CD14-positive monocyte (primary cell): ENCODE results near the gene HS3ST4. TPM values are rescaled to one million over a fixed set of nuclear protein-coding genes. Genes with fewer than 3 reads are reported as not detected.

Experiments used
- DNase-seq, 3 donors: peaks; one replicate each; pipeline ENCODE4 v3.0.0-alpha.2; 2011 to 2022
- H2AFZ ChIP-seq: 2 replicates; pipeline ENCODE4 v1.6.0; 2012; ENCODE audit warnings: mild to moderate bottlenecking, low read depth, low read length, inconsistent platforms; ENCODE audit not compliant: insufficient read depth, poor library complexity, severe bottlenecking
- H3K27ac ChIP-seq, 2 donors: 1 replicate in 1 of 2; 2 replicates in 1 of 2; pipeline ENCODE4 v1.5.1; 2012 to 2013; ENCODE audit warnings: low read length in 2 of 2, control low read depth in 1 of 2, inconsistent platforms in 1 of 2, low read depth in 1 of 2, mild to moderate bottlenecking in 1 of 2
- H3K27me3 ChIP-seq, 2 donors: one replicate each; pipeline versions ENCODE4 v1.6.0 to v1.6.1; 2011 to 2013; ENCODE audit warnings: low read length in 2 of 2; ENCODE audit not compliant: control insufficient read depth in 2 of 2, insufficient read depth in 2 of 2
- H3K36me3 ChIP-seq, 2 donors: replicated peaks in 1 of 2; 1 replicate in 1 of 2; 2 replicates in 1 of 2; pipeline versions ENCODE4 v1.5.1 to v1.6.1; 2012 to 2013; ENCODE audit warnings: low read length in 2 of 2, control low read depth in 1 of 2, inconsistent platforms in 1 of 2, mild to moderate bottlenecking in 1 of 2; ENCODE audit not compliant: insufficient read depth in 2 of 2, control insufficient read depth in 1 of 2
- H3K4me1 ChIP-seq, 2 donors: 1 replicate in 1 of 2; 2 replicates in 1 of 2; pipeline versions ENCODE4 v1.5.1 to v1.6.1; 2012 to 2013; ENCODE audit warnings: low read length in 2 of 2, control low read depth in 1 of 2, inconsistent platforms in 1 of 2, mild to moderate bottlenecking in 1 of 2, moderate library complexity in 1 of 2; ENCODE audit not compliant: insufficient read depth in 2 of 2, control insufficient read depth in 1 of 2
- H3K4me2 ChIP-seq: replicated peaks from 2 replicates; pipeline ENCODE3; 2012; ENCODE audit warnings: low read length, moderate library complexity, mild to moderate bottlenecking; ENCODE audit not compliant: poor library complexity, severe bottlenecking; ENCODE audit errors: extremely low read depth
- H3K4me3 ChIP-seq, 3 experiments: fragments of 200-600 bp in 1 of 3; sonication (generic) in 1 of 3; replicated peaks in 1 of 3; 1 replicate in 2 of 3; 2 replicates in 1 of 3; pipeline ENCODE4 v1.5.1; 2011 to 2013; ENCODE audit warnings: low read length in 3 of 3, mild to moderate bottlenecking in 3 of 3, control low read depth in 2 of 3, low read depth in 2 of 3, inconsistent platforms in 1 of 3, moderate library complexity in 1 of 3
- H3K79me2 ChIP-seq: 2 replicates; pipeline ENCODE4 v1.6.0; 2012; ENCODE audit warnings: mild to moderate bottlenecking, control low read depth, inconsistent platforms, low read length, moderate library complexity; ENCODE audit not compliant: insufficient read depth
- H3K9ac ChIP-seq: 2 replicates; pipeline ENCODE4 v1.6.0; 2017; ENCODE audit warnings: low read length, mild to moderate bottlenecking; ENCODE audit not compliant: insufficient read depth, poor library complexity, severe bottlenecking
- H3K9me3 ChIP-seq, 2 donors: replicated peaks in 1 of 2; 1 replicate in 1 of 2; 2 replicates in 1 of 2; pipeline versions ENCODE4 v1.5.1 to v1.6.1; 2012 to 2013; ENCODE audit warnings: low read length in 2 of 2, control low read depth in 1 of 2; ENCODE audit not compliant: control insufficient read depth in 1 of 2, insufficient read depth in 1 of 2
- H4K20me1 ChIP-seq: 2 replicates; pipeline ENCODE4 v1.6.0; 2012; ENCODE audit warnings: mild to moderate bottlenecking, low read length, control low read depth, moderate library complexity; ENCODE audit not compliant: insufficient read depth
- H3K27ac Mint-ChIP-seq, 7 donors: one replicate each; pipeline ENCODE4 v1.8.0; 2020; ENCODE audit warnings: mild to moderate bottlenecking in 7 of 7, mixed read lengths in 7 of 7, moderate library complexity in 6 of 7, inconsistent platforms in 2 of 7
- H3K27me3 Mint-ChIP-seq, 3 donors: one replicate each; pipeline ENCODE4 v1.8.0; 2021 to 2022; ENCODE audit warnings: low read depth in 3 of 3, mild to moderate bottlenecking in 3 of 3, mixed read lengths in 3 of 3, moderate library complexity in 3 of 3, inconsistent platforms in 1 of 3
- H3K36me3 Mint-ChIP-seq, 2 donors: one replicate each; pipeline ENCODE4 v1.8.0; 2020; ENCODE audit warnings: mixed read lengths in 2 of 2, inconsistent platforms in 1 of 2, mild to moderate bottlenecking in 1 of 2
- H3K4me1 Mint-ChIP-seq: one replicate; pipeline ENCODE4 v1.8.0; 2020; ENCODE audit warnings: mild to moderate bottlenecking, mixed read lengths
- H3K4me3 Mint-ChIP-seq, 2 donors: one replicate each; pipeline ENCODE4 v1.8.0; 2020; ENCODE audit warnings: mild to moderate bottlenecking in 2 of 2, mixed read lengths in 2 of 2, moderate library complexity in 1 of 2
- H3K9me3 Mint-ChIP-seq, 7 donors: one replicate each; pipeline ENCODE4 v1.8.0; 2020 to 2022; ENCODE audit warnings: mixed read lengths in 7 of 7, mild to moderate bottlenecking in 6 of 7, moderate library complexity in 6 of 7, inconsistent platforms in 2 of 7
- CTCF ChIP-seq: fragments of 200-600 bp; IDR thresholded peaks from one replicate; pipeline ENCODE4 v1.8.0; 2022; ENCODE audit warnings: antibody characterized with exemption, mild to moderate bottlenecking
- WGBS: methylation state at CpG from one replicate; pipeline ENCODE4 v1.1.5; 2013; ENCODE audit warnings: missing lambda C conversion rate; ENCODE audit not compliant: insufficient coverage; 5-methylcytosine and 5-hydroxymethylcytosine counted together
- intact Hi-C, 2 donors: fragments of 100-400 bp; cut with micrococcal nuclease; formaldehyde crosslinking; loops; one replicate each; pipeline versions ENCODE4 v1.15.0 to v1.15.1; 2023
- polyA plus RNA-seq, 3 donors: library from polyadenylated mRNA; depleted of rRNA in 1 of 3; unstranded in 2 of 3; stranded (reverse) in 1 of 3; fragments of 300-500 nt in 2 of 3; fragments of >200 nt in 1 of 3; fragmentation: Illumina TruSeq in 2 of 3; gene quantifications; 1 replicate in 2 of 3; 2 replicates in 1 of 3; pipeline ENCODE4 v1.2.3, GENCODE V29; 2012 to 2021

The HS3ST4 gene
- polyA plus RNA-seq, 3 donors = not detected

- DNase-seq = no peak
- no peaks in the 10 kb centered on the region for H3K4me1 Mint-ChIP-seq
- no peaks in the 10 kb centered on the region for H3K36me3 Mint-ChIP-seq
- H3K9me3 ChIP-seq = no peaks in the 10 kb centered on the region
- intact Hi-C loops = no loop called here
- no peaks in the 10 kb centered on the region for H3K36me3 ChIP-seq
- no peak overlapping the region for H2AFZ ChIP-seq
- no peak overlapping the region for H3K4me3 Mint-ChIP-seq
- H3K9ac ChIP-seq = no peak overlapping the region
- no peaks in the 10 kb centered on the region for H3K79me2 ChIP-seq
- no peak for TF ChIP-seq CTCF
- H3K27ac Mint-ChIP-seq = no peak overlapping the region
- no peaks in the 10 kb centered on the region for H3K4me1 ChIP-seq
- H3K4me3 ChIP-seq = no peak overlapping the region
- H3K27me3 Mint-ChIP-seq = peaks cover 0 to 4% (median 3%) of the 10 kb centered on the region in 3 donors
- H4K20me1 ChIP-seq = no peaks in the 10 kb centered on the region
- peaks cover 0 to 3% (median 0%) of the 10 kb centered on the region in 7 donors for H3K9me3 Mint-ChIP-seq
- no CpG with 5 or more reads among the region's 2 CpGs for WGBS
- H3K4me2 ChIP-seq = no peak overlapping the region
- H3K27me3 ChIP-seq = peaks cover 0 to 2% of the 10 kb centered on the region in 2 donors
- no peak overlapping the region for H3K27ac ChIP-seq
Measured at GRCh38 chr16:25716186-25716585, 24.4 kb downstream of the HS3ST4 start.

GRCh38 chr16:25721439-25721838 is 29.7 kb downstream of the HS3ST4 start:
- no peaks in the 10 kb centered on the region for H3K9me3 Mint-ChIP-seq
- peaks cover 0 to 7% (median 6%) of the 10 kb centered on the region in 3 donors for H3K27me3 Mint-ChIP-seq
- no peak for DNase-seq
- no peaks in the 10 kb centered on the region for H3K4me1 Mint-ChIP-seq
- Histone ChIP-seq H3K27ac (no peak overlapping the region), H3K9ac (no peak overlapping the region), H3K4me2 (no peak overlapping the region), H3K4me1 (no peaks in the 10 kb centered on the region), H3K79me2 (no peaks in the 10 kb centered on the region), H3K4me3 (no peak overlapping the region), H2AFZ (no peak overlapping the region), H3K27me3 (peaks cover 0 to 4% of the 10 kb centered on the region in 2 donors), H3K9me3 (no peaks in the 10 kb centered on the region), H4K20me1 (no peaks in the 10 kb centered on the region), H3K36me3 (no peaks in the 10 kb centered on the region)
- no peaks in the 10 kb centered on the region for H3K36me3 Mint-ChIP-seq
- H3K4me3 Mint-ChIP-seq = no peak overlapping the region
- WGBS = no CpG with 5 or more reads among the region's 3 CpGs
- intact Hi-C loops = no loop called here
- no peak overlapping the region for H3K27ac Mint-ChIP-seq
- TF ChIP-seq CTCF = no peak
